Heart left ventricle (tissue), 13 donors: ENCODE data around the gene RXRA.

Experiments used
- CTCF ChIP-seq, 12 donors: fragments of 200-600 bp; sonication (generic) in 4 of 12; IDR thresholded peaks; one replicate each; pipeline versions ENCODE4 v1.5.0 to v1.8.0; 2018 to 2022; ENCODE audit warnings: antibody characterized with exemption in 12 of 12, mild to moderate bottlenecking in 5 of 12
- POLR2A ChIP-seq, 2 donors: fragments of 450-650 bp; IDR thresholded peaks; one replicate each; pipeline ENCODE4 v1.6.1; 2017; ENCODE audit warnings: antibody characterized with exemption in 2 of 2, mild to moderate bottlenecking in 2 of 2, moderate library complexity in 2 of 2
- donor health status: ischemic (EF 13 %, LVEDD 7.1; RV severe dilation, severe dysfunction).
- donor health status: DM: no; HTN: yes; CAD: no.
- donor health status: DM: no; HTN: no; CAD: no.
- donor health status: ischemic (EF 25% LVEDD 6.9; RV normal size, moderate dysfunction).
- donor health status: ischemic (EF 25% LVEDD 5.7; RV mildly dilated, moderate dysfunction).
- donor health status: ischemic (EF 35%, LVEDD 5.7; RV mildly dilated, moderate dysfunction).
- donor health status: nonischemic (EF 11% LVEDD 7.7; RV severe dilation, severe dysfunction).
- donor health status: DM: yes; HTN: yes; CAD: no.
- donor health status: PGD.
- donor health status: ischemic (EF 29% LVEDD 5.4; RV normal size, mild dysfunction).
- donor health status: nonischemic (EF 23%, LVEDD 6.1; RV moderate dilation, normal function).

GRCh38 chr9:134456756-134457305, 130.6 kb downstream of the RXRA start:
- TF ChIP-seq POLR2A (IDR thresholded peaks at IDR 0.05) (no peak), CTCF (IDR thresholded peaks at IDR 0.05) (no peak)
